GM18951 (cell line): Measurements from ENCODE around the gene VWA7.

ENCODE experiments used
- POLR2A ChIP-seq: IDR thresholded peaks from 4 replicates; pipeline ENCODE4 v1.6.1; 2011; ENCODE audit warnings: mild to moderate bottlenecking; ENCODE audit not compliant: insufficient read length, insufficient read depth; ENCODE audit errors: extremely low read depth
- in situ Hi-C: fragments of 300-500 bp; cut with MboI; formaldehyde crosslinking; loops from one replicate; pipeline ENCODE4 v1.12.0; 2022; ENCODE audit warnings: low sequenced_read_pairs, mixed read lengths, inconsistent platforms; ENCODE audit not compliant: unreplicated experiment

VWA7 gene

GRCh38 chr6:31778999-31779885 is 2.1 kb upstream of the VWA7 start:
- in situ Hi-C loops, result no loop called here
- no peak for TF ChIP-seq POLR2A

GRCh38 chr6:31778193-31778592 is 1.1 kb upstream of the VWA7 start:
- no peak for TF ChIP-seq POLR2A
- in situ Hi-C loops, result no loop called here

GRCh38 chr6:31777667-31778050 is 531 bp upstream of the VWA7 start:
- TF ChIP-seq POLR2A, result no peak
- in situ Hi-C loops, result no loop called here

GRCh38 chr6:31776485-31776988 is 591 bp downstream of the VWA7 start:
- no peak for TF ChIP-seq POLR2A
- in situ Hi-C loops, result no loop called here

- no peak for TF ChIP-seq POLR2A
- in situ Hi-C loops, result no loop called here
These were observed 1.3 kb downstream of the VWA7 start for GRCh38 chr6:31775633-31776484.

GRCh38 chr6:31775184-31775583 is 1.9 kb downstream of the VWA7 start:
- in situ Hi-C loops, result no loop called here

GRCh38 chr6:31771992-31772358 is 5.2 kb downstream of the VWA7 start:
- no peak for TF ChIP-seq POLR2A
- in situ Hi-C loops, result no loop called here

More at GRCh38 chr6:31775184-31775583, 1.9 kb downstream of the VWA7 start:
- no peak for TF ChIP-seq POLR2A

GRCh38 chr6:31770860-31771259 is 6.3 kb downstream of the VWA7 start:
- TF ChIP-seq POLR2A, result no peak
- in situ Hi-C loops, result no loop called here

GRCh38 chr6:31769684-31770371 is 7.3 kb downstream of the VWA7 start:
- TF ChIP-seq POLR2A, result no peak

GRCh38 chr6:31768363-31769257 is 8.5 kb downstream of the VWA7 start:
- no peak for TF ChIP-seq POLR2A
- in situ Hi-C loops, result no loop called here

More at GRCh38 chr6:31769684-31770371, 7.3 kb downstream of the VWA7 start:
- in situ Hi-C loops, result no loop called here

GRCh38 chr6:31767096-31767645 is 10.0 kb downstream of the VWA7 start:
- in situ Hi-C loops, result no loop called here

GRCh38 chr6:31765910-31766794 is 11.0 kb downstream of the VWA7 start:
- in situ Hi-C loops, result no loop called here

More at GRCh38 chr6:31767096-31767645, 10.0 kb downstream of the VWA7 start:
- no peak for TF ChIP-seq POLR2A

More at GRCh38 chr6:31765910-31766794, 11.0 kb downstream of the VWA7 start:
- no peak for TF ChIP-seq POLR2A
